NCI-H1048 (cell line): Measurements from ENCODE around the gene GREM2.

Source experiments
- DNase-seq: peaks from one replicate; lab custom pipeline; 2025; lab: John Stamatoyannopoulos, UW

GREM2 gene

DNA sequence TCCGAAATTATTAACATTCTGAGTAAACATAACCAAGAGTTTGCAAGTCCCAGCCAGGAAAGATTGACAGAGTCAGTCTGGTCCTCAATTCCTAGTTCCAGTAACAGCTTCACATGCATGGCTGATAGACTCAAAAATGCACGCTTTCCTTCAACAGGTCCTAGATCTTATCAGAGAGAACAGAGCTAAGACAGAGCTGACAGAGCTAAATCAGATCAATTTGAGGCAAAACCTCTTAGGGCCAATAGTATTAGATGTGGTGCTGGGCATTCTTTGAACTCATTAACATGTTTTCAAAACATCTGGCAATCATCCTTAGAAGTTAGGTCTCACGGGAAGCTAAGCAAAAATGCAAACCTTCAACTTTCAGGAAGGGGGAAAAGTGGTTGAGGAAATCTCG, 114.0 kb downstream of the GREM2 start:
- DNase-seq, result no peak

DNA sequence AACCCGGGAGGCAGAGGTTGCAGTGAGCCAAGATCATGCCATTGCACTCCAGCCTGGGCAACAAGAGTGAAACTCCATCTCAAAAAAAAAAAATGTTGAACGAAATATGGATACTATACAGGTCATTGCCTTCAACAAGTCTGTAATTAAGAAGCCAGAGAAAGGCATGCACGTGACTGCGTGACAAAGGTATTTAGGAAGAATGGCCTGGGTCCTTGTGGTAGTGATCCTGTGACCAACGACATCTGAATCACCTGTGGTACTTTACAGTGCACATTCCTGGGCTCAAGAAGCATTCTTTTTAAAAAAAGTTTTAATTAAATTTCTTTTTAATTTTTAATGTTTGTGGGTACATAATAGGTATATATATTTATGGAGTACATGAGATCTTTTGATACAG, 115.0 kb downstream of the GREM2 start:
- DNase-seq, result no peak

DNA sequence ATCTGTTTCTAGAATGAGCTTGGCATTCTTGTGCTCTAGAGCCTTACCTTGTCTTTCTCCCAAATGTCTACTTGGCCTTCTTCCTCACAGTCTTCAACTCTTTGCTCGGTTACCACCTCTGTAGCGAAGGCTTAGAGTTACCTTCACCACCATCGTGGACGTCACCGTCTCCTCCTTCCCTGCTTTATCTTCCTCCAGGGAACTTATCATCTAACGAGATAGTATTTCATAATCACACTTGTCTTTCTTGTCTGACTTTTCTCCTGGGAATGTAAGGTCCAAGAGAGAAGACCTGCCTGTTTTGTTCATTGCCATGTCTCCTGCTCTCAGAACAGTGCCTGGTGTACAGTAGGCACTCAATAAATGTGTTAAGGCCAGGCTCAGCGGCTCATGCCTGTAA, 115.6 kb downstream of the GREM2 start:
- DNase-seq, result no peak

DNA sequence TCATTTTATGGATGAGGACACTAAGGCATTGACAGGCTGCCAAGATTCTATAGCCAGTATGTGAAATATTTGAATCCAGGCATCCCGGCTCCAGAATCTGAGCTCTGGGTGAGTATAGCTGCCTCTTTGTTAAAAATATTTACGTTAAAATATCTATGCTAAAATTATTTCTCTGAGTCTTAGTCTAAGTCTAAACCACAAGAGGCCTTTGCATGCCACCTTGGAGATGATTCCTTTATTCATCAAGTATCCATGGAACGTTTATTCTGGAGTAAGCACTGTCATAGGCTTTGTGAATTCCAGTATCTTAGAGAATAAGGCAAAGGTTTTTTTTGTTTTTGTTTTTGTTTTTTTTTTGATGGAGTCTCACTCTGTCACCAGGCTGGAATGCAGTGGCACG, 116.4 kb downstream of the GREM2 start:
- no peak for DNase-seq

DNA sequence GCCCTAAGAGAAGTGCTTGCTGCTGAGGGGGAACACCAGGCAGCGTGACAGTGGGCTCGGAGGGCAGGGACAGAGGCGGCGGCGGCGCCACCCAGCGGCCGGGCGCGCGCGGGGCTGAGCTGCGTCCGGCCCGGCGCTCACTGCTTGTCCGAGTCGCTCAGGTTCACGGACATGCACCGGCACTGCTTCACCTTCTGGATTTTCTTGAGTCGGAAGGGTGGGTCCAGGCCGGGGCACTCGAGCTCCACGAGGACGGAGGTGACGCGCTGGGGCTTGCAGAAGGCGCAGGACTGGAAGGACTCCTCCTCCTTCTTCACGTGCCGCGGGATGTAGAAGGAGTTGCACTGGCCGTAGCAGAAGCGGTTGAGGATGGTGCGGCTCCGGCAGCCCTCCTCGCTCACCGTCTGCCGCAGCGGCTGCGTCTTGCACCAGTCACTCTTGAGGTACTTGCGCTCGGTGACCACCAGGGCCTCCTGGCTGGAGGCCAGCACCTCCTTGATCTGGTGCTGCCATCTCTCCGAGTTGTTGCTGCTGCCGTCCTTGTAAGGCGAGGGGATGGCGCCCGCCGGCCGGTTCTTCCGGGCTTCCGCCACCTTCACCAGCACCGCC, 119.0 kb downstream of the GREM2 start:
- DNase-seq, result no peak

DNA sequence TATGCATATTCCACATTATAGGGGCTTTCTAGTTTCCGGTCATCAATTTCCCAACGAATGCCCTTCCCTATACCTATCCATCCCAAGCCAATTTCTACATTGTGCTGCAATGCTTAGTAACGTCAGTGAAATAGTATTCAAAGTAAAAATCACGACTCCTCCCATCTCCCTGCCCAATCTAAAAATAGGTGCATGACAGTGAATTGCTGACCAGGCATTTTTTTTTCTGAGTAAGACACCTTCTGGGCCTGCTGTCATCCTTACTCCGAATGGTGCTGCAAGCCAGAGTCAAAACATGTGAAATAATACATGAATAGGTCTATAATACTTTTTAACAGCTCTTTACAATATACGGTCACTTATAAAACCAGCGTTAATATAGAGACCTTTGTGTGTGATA, 120.2 kb downstream of the GREM2 start:
- no peak for DNase-seq

DNA sequence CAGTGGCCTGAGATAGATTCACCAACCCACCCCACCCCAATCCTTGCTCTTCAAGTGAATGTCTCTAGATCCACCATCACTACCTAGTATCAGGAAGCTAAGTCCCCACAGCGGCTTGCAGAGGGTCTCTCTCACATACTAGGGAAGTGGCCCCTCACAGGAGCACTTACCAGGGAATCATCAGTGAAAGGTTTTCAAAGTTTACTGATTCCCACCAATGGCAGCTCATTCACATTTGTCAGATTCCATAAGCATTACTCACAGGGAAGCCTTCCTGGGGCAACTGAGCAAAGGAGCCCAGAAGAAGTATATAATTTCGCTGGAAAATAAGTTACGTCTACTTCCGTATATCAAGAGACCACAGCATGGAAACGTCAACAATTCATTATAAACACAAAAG, 120.8 kb downstream of the GREM2 start:
- no peak for DNase-seq

DNA sequence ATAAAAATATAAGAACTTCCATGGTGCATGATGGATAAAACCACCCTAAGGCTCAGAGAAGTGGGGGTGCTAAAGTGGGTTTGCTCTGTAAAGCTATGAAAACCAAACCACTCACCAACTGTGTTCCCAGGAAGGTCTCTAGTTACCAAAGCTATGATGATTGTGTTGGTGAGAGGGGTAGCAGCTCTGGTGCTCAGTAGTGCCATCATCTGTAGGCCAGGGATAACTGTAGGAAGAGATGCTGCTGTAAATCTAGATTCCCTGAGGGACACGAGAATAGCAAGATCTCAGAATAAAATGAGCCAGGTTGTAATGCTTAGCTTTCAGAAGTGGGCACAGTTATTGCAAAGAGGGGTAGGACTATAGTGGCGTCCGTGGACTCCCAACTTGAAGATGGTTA, 124.5 kb downstream of the GREM2 start:
- DNase-seq, result no peak

DNA sequence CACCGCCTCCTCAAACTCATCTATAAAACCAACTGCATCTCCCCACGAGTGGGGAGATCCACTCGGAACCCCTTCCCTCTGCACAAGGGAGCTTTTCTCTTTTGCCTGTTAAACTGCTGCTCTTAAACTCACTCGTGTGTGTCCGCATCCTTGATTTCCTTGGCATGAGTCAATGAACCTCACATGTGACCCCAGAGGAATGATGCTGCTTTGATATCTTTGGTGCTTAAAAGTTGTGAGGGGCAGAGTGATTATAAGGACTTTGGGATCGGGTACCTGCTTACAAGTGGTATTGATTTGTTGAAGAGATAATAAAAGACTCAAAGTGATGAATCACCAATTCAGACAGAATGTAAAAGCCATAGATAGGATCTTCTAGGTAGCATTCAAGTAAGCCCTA, 125.3 kb downstream of the GREM2 start:
- DNase-seq, result no peak

DNA sequence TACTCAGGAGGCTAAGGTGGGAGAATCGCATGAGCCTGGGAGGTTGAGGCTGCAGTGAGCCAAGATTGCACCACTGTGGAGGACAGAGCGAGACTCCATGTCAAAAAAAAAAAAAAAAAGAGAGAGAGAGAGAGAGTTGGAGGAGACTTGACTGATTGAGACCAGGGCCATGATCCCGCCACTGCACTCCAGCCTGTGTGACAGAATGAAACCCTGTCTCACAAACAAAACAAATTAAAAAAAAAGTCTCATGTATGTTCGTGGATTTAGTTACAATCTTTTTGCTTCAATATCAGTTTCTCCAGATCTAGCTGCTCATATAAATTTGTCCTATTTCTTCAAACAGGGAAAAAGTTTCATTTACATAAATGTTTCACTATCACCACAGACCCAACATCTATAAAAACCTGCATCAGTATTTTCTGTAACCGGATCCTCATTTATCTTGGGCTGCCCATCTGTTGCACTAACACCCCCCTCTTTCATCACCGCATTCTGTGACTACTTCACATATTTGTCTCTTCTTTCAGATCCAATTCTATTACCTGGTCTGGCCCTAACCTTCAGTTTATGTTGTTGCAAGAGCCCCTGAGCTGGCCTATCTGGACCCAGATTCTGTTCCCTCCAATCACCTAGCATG, 127.0 kb downstream of the GREM2 start:
- no peak for DNase-seq

DNA sequence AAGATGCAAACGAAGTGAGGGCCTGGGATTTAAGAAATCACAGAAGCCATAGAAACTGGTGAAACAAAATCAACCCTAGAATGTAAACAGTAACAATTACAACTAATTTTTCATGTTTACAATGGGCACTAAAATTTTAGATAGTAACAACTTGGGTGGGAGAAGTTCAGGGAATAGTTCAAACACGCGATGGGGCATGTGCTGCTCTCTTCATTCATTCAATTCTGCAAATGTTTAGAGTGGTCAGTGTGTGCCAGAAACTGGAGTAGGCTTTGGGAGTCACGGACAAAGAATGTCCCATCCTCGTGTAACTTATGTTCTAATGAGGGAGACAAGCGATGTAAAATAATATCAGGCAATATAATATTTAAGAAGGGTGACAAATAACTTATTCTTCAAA, 133.4 kb downstream of the GREM2 start:
- DNase-seq, result no peak

DNA sequence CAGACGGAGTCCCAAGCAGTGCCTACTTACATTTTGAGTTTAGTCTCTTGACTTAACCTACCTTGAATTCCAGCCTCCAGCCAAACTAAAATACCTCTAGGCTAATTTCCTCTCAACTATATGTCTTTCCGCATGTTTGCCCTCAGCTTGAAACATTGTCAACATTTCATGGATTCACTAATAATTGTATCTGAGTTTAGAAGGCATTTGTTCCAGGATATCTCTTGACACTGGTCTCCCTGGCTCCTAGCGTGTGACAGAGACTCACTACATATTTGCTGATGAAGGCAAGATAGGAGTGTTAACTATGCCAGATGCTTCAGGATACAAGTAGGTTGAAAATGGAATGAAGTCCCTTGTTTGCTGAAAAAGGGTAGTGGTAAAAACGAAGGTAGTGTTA, 136.1 kb downstream of the GREM2 start:
- DNase-seq, result no peak

DNA sequence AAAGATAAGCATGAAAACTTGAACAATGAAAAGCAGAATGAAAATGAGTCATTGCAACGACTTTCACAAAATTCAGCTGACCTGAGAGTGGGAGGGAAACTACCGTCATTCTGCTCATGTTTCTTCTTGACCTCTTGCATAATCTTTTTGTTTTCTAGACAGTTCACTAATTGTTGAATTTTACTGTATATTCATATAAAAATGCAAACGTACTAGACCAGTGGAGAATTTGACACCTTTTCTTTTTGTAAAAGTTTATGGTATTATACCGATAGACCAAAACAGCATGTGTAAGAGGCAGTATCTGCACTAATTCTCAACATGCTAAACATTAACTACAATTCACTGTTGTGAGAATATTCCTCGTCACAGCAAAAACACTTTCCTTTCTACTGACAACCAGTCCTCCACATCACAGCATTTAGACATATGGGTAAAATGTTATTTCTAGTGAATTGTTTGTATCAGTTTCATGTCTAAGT, 137.8 kb downstream of the GREM2 start:
- DNase-seq, result no peak

DNA sequence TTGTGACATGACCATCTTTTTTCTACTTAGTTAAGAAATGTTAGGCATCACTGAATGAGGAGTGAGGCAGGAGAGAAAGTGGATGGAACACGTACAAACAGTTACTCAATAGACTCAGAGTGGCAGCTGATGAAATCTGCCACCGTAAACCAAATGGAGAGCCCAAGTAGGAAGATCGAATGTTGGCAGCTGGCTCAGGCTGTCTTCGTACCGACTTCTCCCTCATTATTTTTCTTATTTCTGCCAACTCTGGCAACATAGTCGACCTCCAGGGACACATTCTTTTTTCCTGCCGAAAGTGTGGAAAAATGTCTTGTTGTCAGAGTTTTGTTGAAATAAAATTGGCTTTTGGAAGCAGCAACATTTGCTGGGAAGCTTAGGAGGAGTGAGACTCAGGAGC, 143.3 kb downstream of the GREM2 start:
- no peak for DNase-seq

DNA sequence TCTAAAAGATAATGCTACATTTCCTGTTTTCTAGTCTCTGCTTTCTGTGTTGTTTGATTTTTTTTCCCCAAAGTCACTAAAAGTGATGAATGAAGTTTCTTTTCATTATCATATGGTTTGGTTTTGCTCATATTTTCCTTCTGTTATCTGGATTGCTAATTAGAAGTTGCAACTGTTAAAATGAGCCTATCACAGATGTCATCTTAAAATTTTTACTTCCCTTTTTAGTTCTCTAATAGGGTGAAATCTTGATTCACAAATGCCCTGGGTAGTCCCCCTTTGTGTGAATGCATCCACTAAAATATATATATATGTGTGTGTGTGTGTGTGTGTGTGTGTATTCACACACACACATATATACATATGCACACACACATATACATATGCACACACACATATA, 144.1 kb downstream of the GREM2 start:
- DNase-seq, result no peak

DNA sequence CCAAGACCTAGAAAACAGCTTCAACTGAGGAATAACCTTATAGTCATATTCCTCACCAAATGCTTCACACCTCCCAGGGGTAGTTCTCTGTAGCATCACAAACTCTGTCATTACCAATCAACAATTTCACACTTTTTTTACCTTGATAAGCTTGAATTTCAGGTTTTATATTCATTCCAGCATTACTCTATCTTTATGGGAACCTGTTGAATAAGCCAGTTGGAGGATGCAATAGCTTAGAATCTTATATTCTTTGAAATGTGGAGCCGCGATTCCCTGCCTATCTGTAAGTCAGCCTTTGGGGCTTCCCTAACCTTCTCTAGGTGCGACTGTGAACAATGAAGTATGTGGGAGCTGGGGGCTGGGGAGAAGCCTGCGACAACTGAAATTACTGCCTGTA, 145.4 kb downstream of the GREM2 start:
- no peak for DNase-seq

DNA sequence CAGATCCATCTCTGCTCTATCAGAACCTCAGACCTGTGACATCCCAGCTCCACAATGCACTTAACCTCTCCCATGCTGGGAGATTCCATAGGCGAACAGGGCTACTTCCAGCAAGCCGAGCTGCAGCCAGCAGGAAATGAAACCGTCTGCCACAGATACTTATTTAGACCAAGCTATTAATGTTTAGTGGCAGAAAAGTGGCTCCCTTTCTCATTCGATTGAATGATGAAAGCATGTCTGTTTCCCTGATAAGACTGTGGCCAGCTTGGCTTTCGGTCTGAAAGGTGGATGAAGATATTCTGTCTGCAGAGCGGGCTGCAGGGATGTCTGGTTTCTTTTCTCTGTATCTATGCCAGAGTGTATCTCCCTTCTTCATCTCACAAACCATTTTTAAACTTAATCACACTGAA, 146.4 kb downstream of the GREM2 start:
- no peak for DNase-seq

DNA sequence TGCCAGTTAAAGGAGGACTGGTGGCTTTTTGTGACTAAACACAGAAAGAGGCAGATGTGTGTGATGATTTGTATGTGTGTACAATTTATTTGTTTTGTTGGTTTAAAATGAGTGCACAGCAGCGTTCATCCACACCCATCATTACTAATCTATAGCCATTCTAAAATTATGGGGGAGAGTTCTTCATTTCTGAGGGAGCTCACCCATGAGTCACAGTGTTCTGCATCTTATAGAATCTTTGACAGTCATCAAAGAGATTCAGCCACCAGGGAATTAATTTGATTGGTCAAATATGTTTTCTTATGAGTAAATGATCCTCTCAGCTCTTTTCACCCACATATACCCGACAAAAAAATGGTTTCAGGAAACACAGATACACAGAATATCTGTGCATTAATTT, 147.9 kb downstream of the GREM2 start:
- DNase-seq, result no peak

DNA sequence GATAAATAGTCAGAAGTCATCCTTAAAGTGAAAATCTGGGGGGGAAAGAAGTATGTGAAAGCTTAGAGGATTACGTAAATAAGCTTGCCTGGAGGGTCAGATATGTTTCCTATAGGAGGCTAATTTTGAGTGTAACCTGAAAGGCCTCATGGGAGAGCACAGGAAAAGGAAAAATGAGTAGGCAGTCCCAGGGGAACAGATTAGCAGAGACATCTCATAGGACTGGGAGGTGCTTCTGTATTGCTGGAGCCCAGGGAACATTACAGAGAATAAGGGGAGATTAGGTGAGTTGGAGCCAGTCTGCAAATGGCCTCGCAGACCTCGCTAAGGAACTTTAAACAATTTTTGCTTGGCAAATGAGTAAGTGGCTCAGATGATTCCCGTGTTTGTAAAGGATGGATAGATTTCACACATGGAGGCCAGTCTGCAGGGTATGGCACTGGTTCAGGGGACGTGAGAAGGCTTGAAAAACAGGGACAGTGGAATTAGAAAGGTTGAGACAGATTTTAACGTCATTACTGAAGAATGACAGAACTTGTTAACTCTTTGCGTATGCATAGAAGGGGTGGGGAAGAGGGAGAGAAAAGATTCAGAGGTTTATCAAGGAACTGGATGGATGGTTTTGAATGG, 149.1 kb downstream of the GREM2 start:
- no peak for DNase-seq

DNA sequence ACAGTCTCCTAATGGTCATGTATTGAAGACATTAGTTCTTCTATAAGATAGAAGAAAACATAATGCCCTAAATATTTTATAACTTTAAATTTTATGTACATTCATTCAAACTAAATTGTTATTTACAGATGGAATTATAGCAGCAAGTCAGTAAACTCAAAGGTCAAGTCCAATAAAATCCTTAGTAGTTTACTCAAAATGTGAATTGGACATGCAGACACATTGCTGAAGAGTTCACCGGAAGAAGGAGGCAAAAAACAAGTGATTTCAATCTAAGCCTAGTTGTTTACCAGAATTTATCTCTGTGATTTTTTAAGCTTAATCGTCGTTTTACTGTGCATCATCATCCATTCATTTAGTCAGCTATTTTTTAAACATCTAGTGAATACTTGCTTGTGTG, 149.7 kb downstream of the GREM2 start:
- no peak for DNase-seq

DNA sequence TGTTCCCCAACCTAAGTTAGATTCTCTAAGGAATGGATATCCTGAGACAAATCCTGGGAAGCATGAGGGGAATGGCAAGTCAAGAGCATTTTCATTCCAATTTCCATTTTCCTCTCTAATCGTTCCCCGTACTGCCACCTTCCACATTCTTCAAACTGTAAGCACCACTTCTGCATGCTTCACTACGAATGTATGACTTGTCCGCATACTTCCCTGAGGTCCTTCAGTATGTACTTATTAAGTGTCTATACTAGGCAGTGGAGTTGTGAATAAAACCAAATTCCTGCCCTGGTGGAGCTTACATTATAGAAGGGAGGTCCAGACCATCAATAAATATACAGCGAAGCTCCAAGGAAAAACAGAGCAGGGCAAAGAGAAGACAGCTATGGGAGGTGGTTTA, 154.8 kb downstream of the GREM2 start:
- no peak for DNase-seq

DNA sequence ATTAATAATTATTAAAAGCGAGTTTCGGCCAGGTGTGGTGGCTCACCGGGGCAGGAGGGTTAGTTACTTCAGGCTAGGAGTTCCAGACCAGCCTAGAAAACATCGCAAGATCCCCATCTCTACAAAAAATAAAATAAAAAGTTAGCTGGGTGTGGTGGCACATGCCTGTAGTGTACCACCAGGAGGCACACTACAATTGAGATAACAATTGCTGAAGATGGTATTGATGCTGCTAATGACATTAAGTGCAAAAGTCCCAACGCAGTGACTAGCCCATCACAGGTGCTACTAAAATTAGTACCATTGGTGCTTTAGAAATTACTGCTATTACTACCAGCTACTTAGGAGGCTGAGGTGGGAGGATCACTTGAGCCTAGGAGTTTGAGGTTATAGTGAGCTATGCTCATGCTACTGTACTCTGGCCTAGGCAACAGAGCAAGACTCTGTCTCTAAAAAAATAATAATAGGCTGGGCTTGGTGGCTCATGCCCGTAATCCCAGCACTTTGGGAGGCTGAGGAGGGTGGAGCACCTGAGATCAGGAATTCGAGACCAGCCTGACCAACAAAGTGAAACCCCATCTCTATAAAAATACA, 156.6 kb downstream of the GREM2 start:
- no peak for DNase-seq

DNA sequence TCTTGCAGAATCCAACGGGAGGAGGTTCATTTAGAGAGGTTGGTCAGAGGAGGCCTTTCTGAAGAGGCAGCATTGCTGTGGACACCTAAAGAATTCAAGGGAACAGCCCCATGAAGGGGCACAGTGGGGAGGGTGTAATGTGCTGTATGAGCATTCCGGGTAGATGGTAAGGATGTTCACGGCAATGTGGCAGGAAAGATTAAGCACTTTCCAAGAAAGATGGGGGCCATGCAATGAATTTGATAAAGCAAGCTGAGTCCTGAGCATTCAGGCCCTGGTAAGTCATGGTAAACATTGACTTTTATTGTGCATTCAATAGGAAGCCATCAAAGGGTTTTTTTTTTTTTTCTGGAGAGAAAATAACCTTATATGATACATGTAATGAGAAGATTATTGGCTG, 166.6 kb downstream of the GREM2 start:
- DNase-seq, result no peak
